ENCODE data around the gene PCDH1. TPM values are rescaled to one million over a fixed set of nuclear protein-coding genes. Genes with fewer than 3 reads are reported as not detected.
A peak's percentile ranks its signal among the peaks of the same experiment; 100 is the strongest.

PCDH1 gene
- total and polyA plus RNA-seq, 12 donors = 3.7 to 16.8 (median 7.7) TPM

GRCh38 chr5:141906517-141906916, 28.3 kb upstream of the PCDH1 start:
- no peaks in the 10 kb centered on the region for H3K27me3 ChIP-seq
- H3K27ac ChIP-seq = no peak overlapping the region
- H3K4me1 ChIP-seq (replicated peaks in 1 of 2) = peaks cover 0 to 2% of the 10 kb centered on the region in 2 donors
- no peak for DNase-seq
- WGBS, 4 donors = 2 to 90% (median 46%) methylated on average over 1 of the region's 1 CpG
- no peak for TF ChIP-seq POLR2A (IDR thresholded peaks at IDR 0.05)
- TF ChIP-seq, protein P1, sequence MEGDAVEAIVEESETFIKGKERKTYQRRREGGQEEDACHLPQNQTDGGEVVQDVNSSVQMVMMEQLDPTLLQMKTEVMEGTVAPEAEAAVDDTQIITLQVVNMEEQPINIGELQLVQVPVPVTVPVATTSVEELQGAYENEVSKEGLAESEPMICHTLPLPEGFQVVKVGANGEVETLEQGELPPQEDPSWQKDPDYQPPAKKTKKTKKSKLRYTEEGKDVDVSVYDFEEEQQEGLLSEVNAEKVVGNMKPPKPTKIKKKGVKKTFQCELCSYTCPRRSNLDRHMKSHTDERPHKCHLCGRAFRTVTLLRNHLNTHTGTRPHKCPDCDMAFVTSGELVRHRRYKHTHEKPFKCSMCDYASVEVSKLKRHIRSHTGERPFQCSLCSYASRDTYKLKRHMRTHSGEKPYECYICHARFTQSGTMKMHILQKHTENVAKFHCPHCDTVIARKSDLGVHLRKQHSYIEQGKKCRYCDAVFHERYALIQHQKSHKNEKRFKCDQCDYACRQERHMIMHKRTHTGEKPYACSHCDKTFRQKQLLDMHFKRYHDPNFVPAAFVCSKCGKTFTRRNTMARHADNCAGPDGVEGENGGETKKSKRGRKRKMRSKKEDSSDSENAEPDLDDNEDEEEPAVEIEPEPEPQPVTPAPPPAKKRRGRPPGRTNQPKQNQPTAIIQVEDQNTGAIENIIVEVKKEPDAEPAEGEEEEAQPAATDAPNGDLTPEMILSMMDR (IDR thresholded peaks at IDR 0.05) = no peak
- no peaks in the 10 kb centered on the region for H3K9me3 ChIP-seq (replicated peaks in 1 of 3)
- intact Hi-C loops (cut with DNase I) = no loop called here
- no peak overlapping the region for H3K4me3 ChIP-seq
- no peaks in the 10 kb centered on the region for H3K36me3 ChIP-seq (replicated peaks in 1 of 2)

GRCh38 chr5:141904551-141904950, 26.3 kb upstream of the PCDH1 start:
- Histone ChIP-seq H3K27ac (no peak overlapping the region), H3K27me3 (no peaks in the 10 kb centered on the region), H3K9me3 (replicated peaks in 1 of 3) (no peaks in the 10 kb centered on the region), H3K36me3 (replicated peaks in 1 of 2) (no peaks in the 10 kb centered on the region), H3K4me1 (replicated peaks in 1 of 2) (peaks cover 0 to 2% of the 10 kb centered on the region in 2 donors), H3K4me3 (no peak overlapping the region)
- WGBS, 4 donors = 80 to 83% (median 81%) methylated on average over 5 of the region's 5 CpGs
- no peak for DNase-seq
- intact Hi-C loops (cut with DNase I) = no loop called here
- no peak for TF ChIP-seq POLR2A (IDR thresholded peaks at IDR 0.05)
- TF ChIP-seq, protein P1 (IDR thresholded peaks at IDR 0.05) = no peak

DNA sequence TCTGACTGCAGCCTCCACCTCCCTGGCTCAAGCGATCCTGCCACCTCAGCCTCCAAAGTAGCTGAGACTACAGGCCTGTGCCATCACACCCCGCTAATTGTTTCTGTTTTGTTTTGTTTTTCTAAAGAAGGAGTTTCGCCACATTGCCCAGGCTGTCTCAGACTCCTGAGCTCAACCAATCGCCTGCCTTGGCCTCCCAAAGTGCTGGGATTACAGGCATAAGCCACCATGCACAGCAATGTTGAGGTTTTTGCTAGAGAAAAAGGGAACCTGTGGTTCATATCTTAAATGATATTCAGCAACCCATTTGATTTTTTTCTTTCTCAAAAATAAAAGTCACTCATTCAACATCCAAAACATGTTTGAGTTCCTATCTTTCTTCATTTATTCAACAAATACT, 25.1 kb upstream of the PCDH1 start:
- 69 to 81% (median 73%) methylated on average over 4 of the region's 4 CpGs for WGBS, 4 donors

GRCh38 chr5:141902015-141902814, 24.0 kb upstream of the PCDH1 start:
- 63 to 73% (median 67%) methylated on average over 5 of the region's 5 CpGs for WGBS, 4 donors
- no peaks in the 10 kb centered on the region for H3K27me3 ChIP-seq
- H3K4me3 ChIP-seq = no peak overlapping the region
- no peaks in the 10 kb centered on the region for H3K36me3 ChIP-seq (replicated peaks in 1 of 2)
- DNase-seq = no peak
- H3K4me1 ChIP-seq (replicated peaks in 1 of 2) = peaks cover 0 to 2% of the 10 kb centered on the region in 2 donors
- TF ChIP-seq POLR2A (IDR thresholded peaks at IDR 0.05) = no peak
- TF ChIP-seq, protein P1 (IDR thresholded peaks at IDR 0.05) = no peak
- H3K9me3 ChIP-seq (replicated peaks in 1 of 3) = no peaks in the 10 kb centered on the region
- intact Hi-C loops (cut with DNase I) = no loop called here
- no peak overlapping the region for H3K27ac ChIP-seq

More for the DNA sequence above, 25.1 kb upstream of the PCDH1 start:
- H3K36me3 ChIP-seq (replicated peaks in 1 of 2) = no peaks in the 10 kb centered on the region
- intact Hi-C loops (cut with DNase I) = no loop called here
- peaks cover 0 to 2% of the 10 kb centered on the region in 2 donors for H3K4me1 ChIP-seq (replicated peaks in 1 of 2)
- H3K27me3 ChIP-seq = no peaks in the 10 kb centered on the region
- DNase-seq = peak in 1 of 7 donors; percentile 26
- H3K27ac ChIP-seq = no peak overlapping the region
- TF ChIP-seq, protein P1 (IDR thresholded peaks at IDR 0.05) = no peak
- no peak for TF ChIP-seq POLR2A (IDR thresholded peaks at IDR 0.05)
- H3K4me3 ChIP-seq = no peak overlapping the region
- no peaks in the 10 kb centered on the region for H3K9me3 ChIP-seq (replicated peaks in 1 of 3)
